Panc1 (cell line): Measurements from ENCODE around the gene GLTP. TPM values are rescaled to one million over a fixed set of nuclear protein-coding genes. Genes with fewer than 3 reads are reported as not detected.

Experiments
- ATAC-seq: fragments of 200-7000 bp; cut with Tn5 transposase; 2 replicates; pipeline ENCODE4 v1.9.1; 2020; ENCODE audit warnings: mild to moderate bottlenecking, moderate library complexity
- BruUV-seq: library from RNA; stranded (reverse); fragments of 400-500 nt; replicated peaks from 2 replicates; lab custom pipeline; 2021; lab: Mats Ljungman, UMichigan
- CTCF ChIA-PET: fragments of 300-600 bp; sonication (Branson Sonifier 250); formaldehyde crosslinking; loops from one replicate; lab custom pipeline; 2022; ENCODE audit warnings: antibody characterized with exemption; lab: Charles Lee
- POLR2A ChIA-PET: fragments of 300-600 bp; sonication (Branson Sonifier 250); formaldehyde crosslinking; loops from one replicate; lab custom pipeline; 2022; ENCODE audit warnings: antibody characterized with exemption; lab: Charles Lee
- DNase-seq: peaks from one replicate; pipeline ENCODE4 v3.0.0-alpha.2; 2010; ENCODE audit warnings: low read depth, low spot score
- H3K27ac ChIP-seq: 2 replicates; pipeline ENCODE4 v1.5.1; 2011; ENCODE audit warnings: mild to moderate bottlenecking, low read length, inconsistent platforms
- H3K27me3 ChIP-seq: fragments of 200-500 bp; sonication (Bioruptor generic); 2 replicates; pipeline ENCODE4 v1.6.0; 2014; ENCODE audit warnings: low read length, inconsistent platforms; ENCODE audit not compliant: control insufficient read depth, insufficient read depth
- H3K36me3 ChIP-seq: fragments of 200-500 bp; sonication (Bioruptor generic); 2 replicates; pipeline ENCODE4 v1.5.1; 2014; ENCODE audit warnings: inconsistent platforms, mild to moderate bottlenecking, low read length, moderate library complexity; ENCODE audit not compliant: control insufficient read depth, insufficient read depth
- H3K4me1 ChIP-seq: 2 replicates; pipeline ENCODE4 v1.5.1; 2011; ENCODE audit warnings: inconsistent platforms, mild to moderate bottlenecking, low read length, moderate library complexity; ENCODE audit not compliant: control insufficient read depth, insufficient read depth
- H3K4me3 ChIP-seq, 2 experiments: 2 replicates each; pipeline ENCODE4 v1.5.1; 2011 to 2012; ENCODE audit warnings: low read depth in 2 of 2, low read length in 2 of 2, mild to moderate bottlenecking in 2 of 2, inconsistent platforms in 1 of 2, moderate library complexity in 1 of 2
- H3K9me3 ChIP-seq: fragments of 200-500 bp; sonication (Bioruptor generic); 2 replicates; pipeline ENCODE4 v1.5.1; 2014; ENCODE audit warnings: low read depth, mild to moderate bottlenecking, inconsistent platforms, low read length, moderate library complexity; ENCODE audit not compliant: control insufficient read depth, insufficient read depth
- POLR2AphosphoS5 ChIP-seq: IDR thresholded peaks from 2 replicates; pipeline ENCODE4 v1.6.1; 2012; ENCODE audit warnings: mild to moderate bottlenecking, low read depth, low read length, moderate library complexity
- REST ChIP-seq, 2 experiments: IDR thresholded peaks; 2 replicates each; pipeline ENCODE4 v1.6.1; 2011 to 2012; ENCODE audit warnings: low read depth in 2 of 2, control low read depth in 1 of 2, low read length in 1 of 2, mild to moderate bottlenecking in 1 of 2, moderate library complexity in 1 of 2; ENCODE audit not compliant: insufficient read depth in 1 of 2
- SIN3A ChIP-seq: IDR thresholded peaks from 2 replicates; pipeline ENCODE4 v1.6.1; 2012; ENCODE audit warnings: low read depth, mild to moderate bottlenecking, low read length, moderate library complexity, borderline replicate concordance; ENCODE audit not compliant: insufficient read depth
- TCF7L2 ChIP-seq: IDR thresholded peaks from 2 replicates; pipeline ENCODE4 v1.6.1; 2011; ENCODE audit warnings: mild to moderate bottlenecking, low read depth, low read length, inconsistent platforms
- in situ Hi-C: cut with HindIII; loops from 2 replicates; pipeline ENCODE4 v1.10.0; 2016; ENCODE audit warnings: low sequenced_read_pairs, low pct_unique_long_range_greater_than_20kb
- intact Hi-C: fragments of 100-400 bp; cut with micrococcal nuclease; formaldehyde crosslinking; loops from one replicate; pipeline ENCODE4 v1.10.0; 2022; ENCODE audit not compliant: unreplicated experiment
- total RNA-seq: library from RNA; stranded (reverse); gene quantifications from one replicate; pipeline ENCODE4 v1.2.1, GENCODE V29; 2021; ENCODE audit not compliant: unreplicated experiment
- TF ChIP-seq, protein P1 (sequence below): fragments of 450-650 bp; IDR thresholded peaks from 2 replicates; pipeline ENCODE4 v1.5.1; 2017; ENCODE audit warnings: mild to moderate bottlenecking

The GLTP gene
- total RNA-seq, 1 experiment from 2014 or later, result 24.8 TPM

DNA sequence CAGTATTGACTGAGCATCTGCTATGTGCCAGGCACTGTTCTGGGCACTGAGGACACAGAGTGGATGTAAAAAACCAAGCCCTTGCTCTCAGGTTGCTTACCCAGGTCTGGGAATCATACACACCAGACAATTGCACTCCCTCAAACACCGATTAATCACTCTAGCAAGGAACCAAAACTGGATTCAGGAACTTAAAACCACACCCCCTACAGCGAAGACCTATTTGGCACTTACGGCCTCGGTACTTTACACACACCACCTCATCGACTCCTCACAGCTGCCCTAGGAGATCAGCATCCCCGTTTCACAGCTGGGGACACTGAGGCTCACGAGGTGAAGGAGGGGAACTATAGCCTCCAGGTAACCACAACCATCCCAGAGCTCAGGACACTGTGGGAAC, 1.6 kb downstream of the GLTP start:
- no peak overlapping the region for H3K27ac ChIP-seq
- DNase-seq, result no peak
- H3K4me3 ChIP-seq, result peak overlapping the region in 1 of 2 experiments; percentile 90; a peak in 2 of 4 replicates
- no peaks in the 10 kb centered on the region for H3K9me3 ChIP-seq
- no peak for TF ChIP-seq SIN3A
- peaks cover 14% of the 10 kb centered on the region for H3K4me1 ChIP-seq
- in situ Hi-C loops (no loop called here), intact Hi-C loops (no loop called here)
- POLR2A ChIA-PET, result no interaction called here
- no peaks in the 10 kb centered on the region for H3K36me3 ChIP-seq
- BruUV-seq, result no TSS peak
- H3K27me3 ChIP-seq, result no peaks in the 10 kb centered on the region
- CTCF ChIA-PET, result no interaction called here
- no peak for ATAC-seq

DNA sequence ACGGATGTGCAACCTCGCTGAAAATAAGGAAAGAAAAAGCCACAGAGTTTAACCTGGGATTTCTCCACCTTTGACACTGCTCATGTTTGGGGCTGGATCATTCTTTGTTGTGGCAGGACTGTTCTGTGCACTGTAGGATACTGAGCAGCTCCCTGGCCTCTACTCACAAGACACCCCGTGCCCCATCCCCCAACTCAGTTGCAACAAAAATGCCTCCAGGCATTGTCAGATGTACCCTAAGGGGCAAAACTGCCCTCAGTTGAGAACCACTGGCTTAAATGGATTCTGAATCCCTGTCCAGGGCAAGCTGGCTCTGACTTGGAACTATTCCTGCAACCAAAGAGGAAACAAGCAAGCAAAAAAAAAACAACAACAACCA, 2.1 kb downstream of the GLTP start:
- ChIA-PET POLR2A (no interaction called here), CTCF (no interaction called here)
- DNase-seq (no peak), ATAC-seq (no peak)
- H3K27me3 ChIP-seq, result no peaks in the 10 kb centered on the region
- H3K27ac ChIP-seq, result no peak overlapping the region
- H3K36me3 ChIP-seq, result no peaks in the 10 kb centered on the region
- no peak overlapping the region for H3K4me3 ChIP-seq
- TF ChIP-seq, protein P1, sequence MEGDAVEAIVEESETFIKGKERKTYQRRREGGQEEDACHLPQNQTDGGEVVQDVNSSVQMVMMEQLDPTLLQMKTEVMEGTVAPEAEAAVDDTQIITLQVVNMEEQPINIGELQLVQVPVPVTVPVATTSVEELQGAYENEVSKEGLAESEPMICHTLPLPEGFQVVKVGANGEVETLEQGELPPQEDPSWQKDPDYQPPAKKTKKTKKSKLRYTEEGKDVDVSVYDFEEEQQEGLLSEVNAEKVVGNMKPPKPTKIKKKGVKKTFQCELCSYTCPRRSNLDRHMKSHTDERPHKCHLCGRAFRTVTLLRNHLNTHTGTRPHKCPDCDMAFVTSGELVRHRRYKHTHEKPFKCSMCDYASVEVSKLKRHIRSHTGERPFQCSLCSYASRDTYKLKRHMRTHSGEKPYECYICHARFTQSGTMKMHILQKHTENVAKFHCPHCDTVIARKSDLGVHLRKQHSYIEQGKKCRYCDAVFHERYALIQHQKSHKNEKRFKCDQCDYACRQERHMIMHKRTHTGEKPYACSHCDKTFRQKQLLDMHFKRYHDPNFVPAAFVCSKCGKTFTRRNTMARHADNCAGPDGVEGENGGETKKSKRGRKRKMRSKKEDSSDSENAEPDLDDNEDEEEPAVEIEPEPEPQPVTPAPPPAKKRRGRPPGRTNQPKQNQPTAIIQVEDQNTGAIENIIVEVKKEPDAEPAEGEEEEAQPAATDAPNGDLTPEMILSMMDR, result no peak
- no peak for TF ChIP-seq SIN3A
- intact Hi-C loops, result no loop called here
- in situ Hi-C loops, result no loop called here
- BruUV-seq, result no TSS peak
- no peaks in the 10 kb centered on the region for H3K9me3 ChIP-seq
- H3K4me1 ChIP-seq, result peaks cover 14% of the 10 kb centered on the region

DNA sequence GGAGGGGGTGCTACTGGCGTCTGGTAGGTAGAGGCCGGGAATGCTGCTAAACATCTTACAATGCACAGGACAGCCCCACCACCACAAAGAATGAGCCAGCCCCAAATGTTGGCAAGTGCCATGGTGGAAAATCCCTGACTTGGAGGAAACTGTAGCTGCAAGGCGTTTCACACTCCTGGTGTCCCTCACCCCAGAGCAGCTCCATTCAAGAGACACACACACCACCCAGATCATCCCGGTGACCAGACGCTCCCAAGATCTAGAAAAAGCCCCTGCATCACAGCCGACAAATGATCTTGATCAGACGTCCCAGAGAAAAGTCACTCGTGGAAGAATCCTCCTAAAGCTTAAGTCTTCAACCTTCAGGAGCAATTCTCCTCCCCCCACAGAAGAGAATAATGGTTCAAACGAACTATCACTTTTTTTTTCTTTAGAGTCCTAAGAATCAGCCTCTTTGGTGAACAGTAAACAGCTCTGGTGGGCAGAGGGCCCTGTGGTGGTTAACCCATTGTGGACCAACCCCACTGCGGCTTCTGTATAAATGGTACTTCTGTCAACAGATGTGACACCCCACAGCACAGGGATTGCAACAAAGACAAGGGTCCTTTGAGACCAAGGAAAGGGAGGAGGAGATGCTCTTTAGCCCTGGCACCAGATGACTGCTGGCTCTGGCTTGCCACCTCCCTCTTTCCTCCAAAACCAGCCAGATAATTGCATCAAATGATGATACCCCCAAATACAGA, 2.7 kb downstream of the GLTP start:
- POLR2A ChIA-PET, result no interaction called here
- Histone ChIP-seq H3K27ac (no peak overlapping the region), H3K9me3 (no peaks in the 10 kb centered on the region), H3K4me3 (no peak overlapping the region), H3K4me1 (peaks cover 14% of the 10 kb centered on the region), H3K36me3 (no peaks in the 10 kb centered on the region), H3K27me3 (no peaks in the 10 kb centered on the region)
- no peak for ATAC-seq
- DNase-seq, result no peak
- TF ChIP-seq REST (IDR thresholded peaks at IDR 0.05; ENCODE audit: insufficient read depth in 1 of 2, low read depth in 2 of 2, low read length in 1 of 2) (no peak), POLR2AphosphoS5 (no peak), TCF7L2 (no peak)
- TF ChIP-seq, protein P1, result no peak
- CTCF ChIA-PET, result interaction anchor here (1.1 kb wide), 1 partner anchor 13 kb away, joined by 3 read pairs; no protein-coding TSS in a partner anchor
- in situ Hi-C loops (no loop called here), intact Hi-C loops (no loop called here)
- no TSS peak for BruUV-seq
